Kidney (tissue), 14 donors: Measurements from ENCODE around the gene OR5A1. TPM values are rescaled to one million over a fixed set of nuclear protein-coding genes. Genes with fewer than 3 reads are reported as not detected.
A peak's percentile ranks its signal among the peaks of the same experiment; 100 is the strongest.
"Not testable (repeated sequence)": the region's sequence is repeated elsewhere in the genome, so short reads cannot be mapped to it uniquely, and the experiment has no call there.

Experiments used
- DNase-seq, 5 donors: peaks; one replicate each; pipeline ENCODE4 v3.0.0-alpha.2; 2013 to 2020
- FAIRE-seq: peaks from 2 replicates; lab custom pipeline; 2012; peaks lifted over from hg19 to GRCh38; lab: Jason Lieb, UNC
- H3K27ac ChIP-seq, 2 donors: one replicate each; pipeline ENCODE4 v1.7.0; 2013; ENCODE audit warnings: low read depth in 2 of 2, low read length in 2 of 2, inconsistent platforms in 1 of 2
- H3K27me3 ChIP-seq: one replicate; pipeline ENCODE4 v1.7.1; 2013; ENCODE audit warnings: low read length, inconsistent platforms; ENCODE audit not compliant: control insufficient read depth, insufficient read depth
- H3K36me3 ChIP-seq, 3 donors: one replicate each; pipeline versions ENCODE4 v1.7.0 to v1.7.1; 2013; ENCODE audit warnings: low read length in 3 of 3, control low read depth in 1 of 3, inconsistent platforms in 1 of 3; ENCODE audit not compliant: insufficient read depth in 3 of 3, control insufficient read depth in 2 of 3
- H3K4me1 ChIP-seq, 3 donors: one replicate each; pipeline versions ENCODE4 v1.7.0 to v1.7.1; 2013; ENCODE audit warnings: low read length in 3 of 3, inconsistent platforms in 1 of 3, low read depth in 1 of 3; ENCODE audit not compliant: control insufficient read depth in 2 of 3, insufficient read depth in 2 of 3
- H3K4me3 ChIP-seq, 3 donors: one replicate each; pipeline versions ENCODE4 v1.7.0 to v1.8.1; 2013; ENCODE audit warnings: low read length in 3 of 3, control low read depth in 1 of 3, inconsistent platforms in 1 of 3
- H3K9ac ChIP-seq, 3 donors: one replicate each; pipeline versions ENCODE4 v1.7.0 to v1.7.1; 2013; ENCODE audit warnings: low read length in 3 of 3, control low read depth in 1 of 3, inconsistent platforms in 1 of 3
- H3K9me3 ChIP-seq, 3 donors: one replicate each; pipeline versions ENCODE4 v1.7.0 to v1.7.1; 2013; ENCODE audit warnings: low read length in 3 of 3, control low read depth in 1 of 3, inconsistent platforms in 1 of 3; ENCODE audit not compliant: control insufficient read depth in 2 of 3, insufficient read depth in 1 of 3
- CTCF ChIP-seq: IDR thresholded peaks from 3 replicates; pipeline ENCODE4 v1.5.1; 2012; ENCODE audit warnings: mild to moderate bottlenecking, moderate library complexity, borderline replicate concordance; ENCODE audit not compliant: insufficient read depth; ENCODE audit errors: extremely low read depth
- intact Hi-C: fragments of 100-400 bp; cut with DNase I; formaldehyde crosslinking; loops from one replicate; pipeline ENCODE4 v1.11.1; 2022
- polyA plus RNA-seq: library from polyadenylated mRNA; stranded (reverse); fragments of 350-450 nt; fragmentation: Illumina TruSeq; extraction: RNeasy Lipid Tissue Mini Kit (QIAGEN cat#74804); gene quantifications from one replicate; pipeline ENCODE4 v1.2.3, GENCODE V29; 2014; ENCODE audit warnings: low read depth, low replicate concordance; ENCODE audit not compliant: insufficient read depth
- total RNA-seq: library from RNA; stranded (reverse); fragmentation: NEBNext Ultra II Directional; extraction: Animal tissue kit (Norgen Biotek cat#: 25700); gene quantifications from one replicate; pipeline ENCODE4 v1.2.1, GENCODE V29; 2021
- donor health status: control.
- donor health status: control.
- donor health status: control.
- donor health status: control.
- donor health status: control.
- donor health status: DM: yes; HTN: yes; CAD: no.
- donor health status: Normal renal cell carcinoma (clear cell type).

OR5A1 gene
- total and polyA plus RNA-seq, 2 donors from 2014 or later: not detected

- FAIRE-seq (peak; percentile 58), DNase-seq (peak in 2 of 5 donors; percentile 26 to 58)
- H3K4me3 ChIP-seq: no peak overlapping the region
- H3K27ac ChIP-seq: no peak overlapping the region
- peak; percentile 75 for TF ChIP-seq CTCF
- H3K9me3 ChIP-seq: no peaks in the 10 kb centered on the region
- intact Hi-C loops: loop anchor here (5.0 kb wide), 1 partner anchor 263 kb away; no protein-coding TSS in a partner anchor
- no peaks in the 10 kb centered on the region for H3K27me3 ChIP-seq
- no peaks in the 10 kb centered on the region for H3K36me3 ChIP-seq
- no peaks in the 10 kb centered on the region for H3K4me1 ChIP-seq
- no peak overlapping the region for H3K9ac ChIP-seq
Measured at GRCh38 chr11:59429924-59430516, 6.2 kb upstream of the OR5A1 start.

DNA sequence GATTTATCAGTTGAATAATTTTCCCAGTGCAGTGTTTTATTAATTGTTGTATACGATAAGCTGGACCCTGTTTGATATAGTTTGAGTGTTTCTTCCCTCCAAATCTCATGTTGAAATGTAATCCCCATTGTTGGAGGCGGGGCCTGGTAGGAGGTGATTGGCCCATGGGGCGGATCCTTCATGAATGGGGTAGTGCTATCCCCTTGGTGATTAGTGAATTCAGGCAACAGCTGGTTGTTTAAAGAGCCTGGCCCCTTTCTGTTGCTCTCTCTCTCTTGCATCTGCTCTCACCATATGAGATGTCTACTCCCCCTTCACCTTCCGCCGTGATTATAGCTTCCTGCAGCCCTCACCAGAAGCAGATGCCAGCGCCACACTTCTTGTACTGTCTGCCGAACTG lies 1.5 kb downstream of the OR5A1 start:
- Histone ChIP-seq H3K27me3 (no peaks in the 10 kb centered on the region), H3K9me3 (no peaks in the 10 kb centered on the region), H3K4me3 (no peak overlapping the region), H3K4me1 (no peaks in the 10 kb centered on the region), H3K27ac (no peak overlapping the region), H3K36me3 (no peaks in the 10 kb centered on the region), H3K9ac (no peak overlapping the region)
- FAIRE-seq (no peak), DNase-seq (no peak)
- no peak for TF ChIP-seq CTCF
- intact Hi-C loops: no loop called here

DNA sequence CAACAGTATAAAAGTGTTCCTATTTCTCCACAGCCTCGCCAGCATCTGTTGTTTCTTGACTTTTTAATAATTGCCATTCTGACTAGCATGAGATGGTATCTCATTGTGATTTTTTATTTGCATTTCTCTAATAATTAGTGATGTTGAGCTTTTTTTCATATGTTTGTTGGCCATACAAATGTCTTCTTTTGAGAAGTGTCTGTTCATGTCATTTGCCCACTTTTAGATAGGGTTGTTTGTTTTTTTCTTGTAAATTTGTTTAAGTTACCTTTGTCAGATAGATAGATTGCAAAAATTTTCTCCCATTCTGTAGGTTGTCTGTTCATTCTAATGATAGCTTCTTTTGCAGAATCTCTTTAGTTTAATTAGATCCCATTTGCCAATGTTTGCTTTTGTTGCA lies 9.4 kb downstream of the OR5A1 start:
- H3K27me3 ChIP-seq, H3K36me3 ChIP-seq, H3K9ac ChIP-seq, H3K4me3 ChIP-seq, FAIRE-seq, H3K9me3 ChIP-seq, H3K27ac ChIP-seq, DNase-seq, H3K4me1 ChIP-seq, intact Hi-C loops: not testable (repeated sequence)

GRCh38 chr11:59448484-59448883 lies 12.2 kb downstream of the OR5A1 start:
- no peaks in the 10 kb centered on the region for H3K36me3 ChIP-seq
- no peak for FAIRE-seq
- no peak overlapping the region for H3K27ac ChIP-seq
- H3K4me3 ChIP-seq: no peak overlapping the region
- no peak for DNase-seq
- no peaks in the 10 kb centered on the region for H3K4me1 ChIP-seq
- no peak for TF ChIP-seq CTCF
- H3K27me3 ChIP-seq: no peaks in the 10 kb centered on the region
- intact Hi-C loops: no loop called here
- H3K9ac ChIP-seq: no peak overlapping the region
- peaks cover 0 to 2% (median 0%) of the 10 kb centered on the region in 3 donors for H3K9me3 ChIP-seq
